Activated T-helper 1 cell treated with anti-CD3 and anti-CD28 coated beads, Interleukin-12 subunit alpha, Interleukin-12 subunit beta, Interleukin-2, Interleukin-4 antibody, amounts not matched to agents 30 ng/mL and 10 ng/mL and 1 ng/mL, durations not matched to agents 14 hours and 24 hours and 36 hours (primary cell): Measurements from ENCODE around the gene C2orf92. TPM values are rescaled to one million over a fixed set of nuclear protein-coding genes. Genes with fewer than 3 reads are reported as not detected.

Experiments
- DNase-seq: peaks from one replicate; pipeline ENCODE4 v3.0.0; 2021; ENCODE audit warnings: low spot score
- H3K27ac Mint-ChIP-seq: one replicate; pipeline ENCODE4 v1.8.0; 2021; ENCODE audit warnings: mild to moderate bottlenecking, mixed read lengths
- H3K27me3 Mint-ChIP-seq: one replicate; pipeline ENCODE4 v1.8.0; 2022; ENCODE audit warnings: mild to moderate bottlenecking, moderate library complexity, mixed read lengths; ENCODE audit not compliant: insufficient read depth
- H3K36me3 Mint-ChIP-seq: one replicate; pipeline ENCODE4 v1.8.0; 2021; ENCODE audit warnings: low read depth, mixed read lengths
- H3K4me1 Mint-ChIP-seq: one replicate; pipeline ENCODE4 v1.8.0; 2021; ENCODE audit warnings: low read depth, mixed read lengths
- H3K4me3 Mint-ChIP-seq: one replicate; pipeline ENCODE4 v1.8.0; 2021; ENCODE audit warnings: mild to moderate bottlenecking, moderate library complexity, mixed read lengths
- H3K9me3 Mint-ChIP-seq: one replicate; pipeline ENCODE4 v1.8.0; 2021; ENCODE audit warnings: mixed read lengths
- intact Hi-C: fragments of 100-400 bp; cut with micrococcal nuclease; formaldehyde crosslinking; loops from one replicate; pipeline ENCODE4 v1.15.1; 2024
- total RNA-seq: library from RNA; stranded (reverse); gene quantifications from 2 replicates; pipeline ENCODE4 v1.2.3, GENCODE V29; 2022

Gene C2orf92
- total RNA-seq, 1 donor from 2014 or later: 17.2 TPM

DNA sequence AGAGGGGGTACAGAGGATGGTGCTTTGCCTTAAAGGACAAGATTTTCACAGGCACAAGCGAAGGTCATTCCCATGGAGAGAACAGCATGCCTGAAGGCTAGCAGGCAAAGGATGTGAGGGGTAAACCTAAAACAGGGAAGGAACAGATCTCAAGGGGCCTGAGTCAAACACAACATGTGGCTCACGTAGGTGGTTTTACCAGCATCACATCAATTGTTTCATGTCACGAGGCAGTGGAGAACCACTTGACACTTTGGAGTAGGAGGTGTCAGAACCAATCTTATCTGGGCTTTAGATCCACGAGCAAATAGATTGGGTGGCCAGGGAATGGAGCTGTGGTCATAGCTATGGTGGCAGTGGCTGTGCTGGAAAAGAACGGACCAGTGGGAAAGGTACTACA, 15.2 kb upstream of the C2orf92 start:
- Mint-ChIP-seq H3K4me3 (no peak overlapping the region), H3K36me3 (peaks cover 50% of the 10 kb centered on the region), H3K27me3 (no peaks in the 10 kb centered on the region), H3K4me1 (peaks cover 24% of the 10 kb centered on the region), H3K9me3 (no peaks in the 10 kb centered on the region), H3K27ac (peak overlapping the region; percentile 81)
- DNase-seq: no peak
- intact Hi-C loops: no loop called here

DNA sequence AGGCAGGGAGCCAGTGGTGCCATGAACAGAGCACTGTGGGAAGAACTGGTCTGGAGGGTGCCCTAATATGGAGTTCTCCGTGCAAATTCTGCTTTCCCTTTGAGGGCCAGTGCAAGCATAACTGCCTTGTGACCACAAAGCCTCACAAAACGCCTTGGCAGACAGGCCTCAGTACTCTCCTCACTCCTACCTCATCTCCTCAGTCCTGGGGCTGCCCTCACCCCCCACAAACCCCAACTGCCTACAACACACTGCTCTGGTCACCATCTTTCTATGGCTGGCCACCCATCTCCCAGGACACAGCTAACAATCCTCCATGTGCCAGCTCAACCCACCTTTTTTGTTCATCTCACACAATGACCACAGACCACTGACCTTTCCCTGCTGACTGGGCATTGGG, 14.7 kb upstream of the C2orf92 start:
- H3K4me3 Mint-ChIP-seq: no peak overlapping the region
- H3K9me3 Mint-ChIP-seq: no peaks in the 10 kb centered on the region
- intact Hi-C loops: no loop called here
- DNase-seq: no peak
- H3K4me1 Mint-ChIP-seq: peaks cover 24% of the 10 kb centered on the region
- no peaks in the 10 kb centered on the region for H3K27me3 Mint-ChIP-seq
- peaks cover 48% of the 10 kb centered on the region for H3K36me3 Mint-ChIP-seq
- H3K27ac Mint-ChIP-seq: peak overlapping the region; percentile 81

DNA sequence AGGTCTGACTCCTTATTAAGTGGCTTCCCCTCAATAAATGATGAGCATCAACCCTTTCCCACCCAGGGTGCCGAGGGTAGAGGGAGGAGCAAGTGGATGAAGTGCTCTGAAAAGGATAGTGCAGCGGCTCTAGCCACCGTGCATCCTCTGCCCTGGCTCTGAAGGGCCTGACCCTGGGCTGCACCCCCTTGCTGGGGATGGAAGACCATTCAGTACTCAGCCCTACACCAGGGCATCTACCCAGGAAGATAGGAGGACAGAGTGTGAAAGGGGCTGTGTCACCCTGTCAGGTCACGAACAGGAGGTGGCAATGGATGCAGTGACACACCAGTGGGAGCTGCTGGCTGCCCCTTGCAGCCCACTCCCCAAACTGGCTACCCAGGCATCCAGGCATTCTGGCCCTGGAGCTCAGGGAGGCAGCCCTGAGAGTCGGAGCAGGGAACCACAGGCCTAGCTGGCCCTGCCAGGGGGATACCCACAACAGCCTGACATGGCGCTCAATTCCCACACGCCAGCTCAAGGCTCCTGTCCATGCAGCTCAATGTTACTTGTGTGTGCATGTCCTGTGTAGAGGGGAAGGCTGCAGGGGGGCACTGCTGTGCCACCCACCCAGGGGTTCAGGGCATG, 13.3 kb upstream of the C2orf92 start:
- Mint-ChIP-seq H3K9me3 (no peaks in the 10 kb centered on the region), H3K4me1 (peaks cover 24% of the 10 kb centered on the region), H3K27ac (no peak overlapping the region), H3K27me3 (no peaks in the 10 kb centered on the region), H3K4me3 (no peak overlapping the region), H3K36me3 (peaks cover 47% of the 10 kb centered on the region)
- intact Hi-C loops: no loop called here
- no peak for DNase-seq

DNA sequence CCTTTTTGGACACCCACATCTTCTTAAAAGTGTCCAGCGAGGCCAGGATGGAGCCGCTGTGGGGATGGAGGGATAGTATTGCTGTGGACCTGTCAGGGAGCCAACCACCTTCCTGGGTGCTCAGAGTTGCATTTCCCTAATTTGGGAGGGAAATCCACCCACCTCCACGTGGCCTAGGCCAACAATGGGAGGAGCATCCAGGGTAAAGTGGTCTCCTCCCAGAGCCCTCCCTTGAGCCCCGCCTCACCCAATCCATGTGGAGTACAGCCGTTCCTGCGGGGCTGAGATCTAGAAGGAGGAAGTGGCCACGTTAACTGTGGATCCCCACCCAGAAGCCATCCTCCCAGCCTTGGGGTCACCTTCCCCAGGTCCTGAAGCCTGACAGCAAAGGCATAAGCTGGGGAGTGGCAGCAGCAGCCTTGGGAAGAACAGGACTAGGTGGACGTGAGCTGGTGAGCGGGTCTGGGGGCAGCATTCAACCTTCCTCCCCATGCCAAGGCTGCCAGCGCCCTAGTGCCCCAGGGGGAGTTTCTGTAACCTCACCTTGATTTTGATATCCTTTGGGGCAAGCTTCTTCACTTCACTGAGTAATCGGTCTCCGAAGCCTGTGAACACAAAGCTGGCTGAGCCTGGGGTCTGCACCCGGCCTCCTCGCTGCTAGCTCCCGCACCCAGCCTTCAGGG, 12.5 kb upstream of the C2orf92 start:
- no peaks in the 10 kb centered on the region for H3K27me3 Mint-ChIP-seq
- intact Hi-C loops: no loop called here
- no peaks in the 10 kb centered on the region for H3K9me3 Mint-ChIP-seq
- peaks cover 32% of the 10 kb centered on the region for H3K4me1 Mint-ChIP-seq
- H3K4me3 Mint-ChIP-seq: no peak overlapping the region
- DNase-seq: no peak
- no peak overlapping the region for H3K27ac Mint-ChIP-seq
- peaks cover 50% of the 10 kb centered on the region for H3K36me3 Mint-ChIP-seq

DNA sequence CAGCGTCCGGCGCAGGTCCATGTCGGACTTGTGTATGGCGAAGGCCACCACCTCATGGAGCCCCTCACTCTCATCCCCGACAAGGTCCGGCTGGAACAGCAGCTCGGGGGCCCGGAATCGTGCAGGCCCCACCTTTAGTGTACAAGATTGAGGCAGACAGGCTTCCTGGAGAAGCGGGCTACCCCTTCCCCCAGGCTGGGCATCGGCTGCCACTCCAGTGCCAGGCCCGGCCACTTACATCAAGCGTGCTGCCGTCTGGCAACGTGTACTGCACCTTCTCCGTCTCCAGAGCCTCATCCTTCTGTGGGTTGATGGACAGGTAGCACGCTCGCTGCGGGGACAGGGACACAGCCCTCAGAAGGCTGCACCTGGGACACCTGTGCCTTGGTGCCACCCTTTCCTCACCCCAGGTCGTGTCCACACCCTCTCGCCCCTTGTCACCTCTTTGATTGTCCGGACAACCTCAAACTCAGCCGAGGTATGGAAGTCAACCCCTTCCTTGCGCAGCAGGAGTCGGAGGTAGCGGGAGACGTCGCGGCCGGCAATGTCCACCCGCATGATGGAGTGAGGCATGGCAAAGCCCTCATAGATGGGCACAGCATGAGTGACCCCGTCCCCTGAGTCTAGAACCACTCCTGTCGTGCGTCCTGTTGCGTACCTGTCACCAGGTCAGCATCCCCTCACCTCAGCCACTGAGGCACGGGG, 11.4 kb upstream of the C2orf92 start:
- intact Hi-C loops: no loop called here
- Mint-ChIP-seq H3K9me3 (no peaks in the 10 kb centered on the region), H3K27ac (no peak overlapping the region), H3K4me1 (peaks cover 43% of the 10 kb centered on the region), H3K36me3 (peaks cover 48% of the 10 kb centered on the region), H3K27me3 (no peaks in the 10 kb centered on the region), H3K4me3 (no peak overlapping the region)
- no peak for DNase-seq

DNA sequence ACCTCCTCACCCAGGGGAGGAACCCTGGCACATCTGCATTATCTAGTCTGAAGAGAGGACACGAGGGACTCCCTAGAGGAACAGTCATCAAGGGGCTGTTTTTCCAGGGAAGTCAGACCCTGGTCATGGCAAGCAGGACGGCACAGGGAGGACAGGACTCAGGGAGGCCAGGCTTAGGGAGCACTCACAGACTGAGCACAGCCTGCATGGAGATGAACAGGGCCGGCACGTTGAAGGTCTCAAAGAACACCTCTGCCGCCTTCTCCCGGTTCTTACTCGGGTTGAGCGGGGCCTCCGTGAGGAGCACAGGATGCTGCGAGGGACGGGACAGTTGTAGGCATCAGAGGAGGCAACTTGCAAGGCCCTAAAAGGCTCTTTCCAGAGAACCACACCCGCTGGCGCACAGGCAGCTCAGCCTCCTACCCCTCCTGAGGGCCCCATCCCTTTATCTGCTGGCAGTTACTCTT, 10.8 kb upstream of the C2orf92 start:
- Mint-ChIP-seq H3K27ac (no peak overlapping the region), H3K36me3 (peaks cover 44% of the 10 kb centered on the region), H3K27me3 (no peaks in the 10 kb centered on the region), H3K9me3 (no peaks in the 10 kb centered on the region), H3K4me1 (peaks cover 39% of the 10 kb centered on the region), H3K4me3 (no peak overlapping the region)
- intact Hi-C loops: no loop called here
- DNase-seq: no peak

DNA sequence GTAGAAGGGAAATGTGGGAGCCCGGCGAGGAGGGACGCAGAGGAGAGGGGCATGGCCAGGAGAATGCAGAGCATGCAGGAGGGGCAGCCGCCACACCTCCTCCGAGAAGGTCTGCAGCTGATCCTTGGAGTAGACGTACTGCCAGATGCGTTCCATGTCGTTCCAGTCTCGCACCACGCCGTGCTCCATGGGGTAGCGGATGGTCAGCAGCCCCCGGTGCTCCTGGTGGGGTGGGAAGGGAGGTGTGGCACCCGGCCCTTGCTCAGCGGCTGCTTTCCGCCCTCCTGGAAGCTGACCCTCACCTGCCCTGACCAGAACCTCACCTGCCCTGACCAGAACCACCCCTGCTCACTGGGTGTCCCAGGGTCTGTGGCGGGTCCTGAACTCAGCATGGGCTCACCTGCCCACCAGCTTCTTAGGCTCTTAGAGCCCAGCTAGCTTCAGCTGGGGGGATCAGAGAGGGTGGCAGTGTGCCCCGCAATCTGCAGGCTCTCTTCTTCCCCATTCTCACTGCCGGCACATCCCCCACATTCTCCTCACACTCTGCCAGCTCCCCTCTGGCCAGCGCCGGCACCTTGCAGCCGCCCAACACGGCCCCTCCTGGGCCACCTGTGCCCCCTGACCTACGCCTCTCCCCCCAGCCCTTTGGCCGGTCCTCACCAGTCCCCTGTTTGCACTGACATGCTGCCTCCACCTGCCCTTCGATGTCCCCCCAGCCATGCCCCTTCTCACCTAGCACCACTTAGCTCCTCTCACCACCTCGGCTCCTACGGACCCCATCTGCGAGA, 10.1 kb upstream of the C2orf92 start:
- Mint-ChIP-seq H3K27me3 (no peaks in the 10 kb centered on the region), H3K4me3 (no peak overlapping the region), H3K27ac (peak overlapping the region; percentile 52), H3K36me3 (peaks cover 36% of the 10 kb centered on the region), H3K9me3 (no peaks in the 10 kb centered on the region), H3K4me1 (peaks cover 32% of the 10 kb centered on the region)
- intact Hi-C loops: loop anchor here (5.0 to 10.0 kb wide), 2 partner anchors 1483 to 1515 kb away; partner anchors contain the start of genes C2orf15 and DUSP2
- DNase-seq: no peak

DNA sequence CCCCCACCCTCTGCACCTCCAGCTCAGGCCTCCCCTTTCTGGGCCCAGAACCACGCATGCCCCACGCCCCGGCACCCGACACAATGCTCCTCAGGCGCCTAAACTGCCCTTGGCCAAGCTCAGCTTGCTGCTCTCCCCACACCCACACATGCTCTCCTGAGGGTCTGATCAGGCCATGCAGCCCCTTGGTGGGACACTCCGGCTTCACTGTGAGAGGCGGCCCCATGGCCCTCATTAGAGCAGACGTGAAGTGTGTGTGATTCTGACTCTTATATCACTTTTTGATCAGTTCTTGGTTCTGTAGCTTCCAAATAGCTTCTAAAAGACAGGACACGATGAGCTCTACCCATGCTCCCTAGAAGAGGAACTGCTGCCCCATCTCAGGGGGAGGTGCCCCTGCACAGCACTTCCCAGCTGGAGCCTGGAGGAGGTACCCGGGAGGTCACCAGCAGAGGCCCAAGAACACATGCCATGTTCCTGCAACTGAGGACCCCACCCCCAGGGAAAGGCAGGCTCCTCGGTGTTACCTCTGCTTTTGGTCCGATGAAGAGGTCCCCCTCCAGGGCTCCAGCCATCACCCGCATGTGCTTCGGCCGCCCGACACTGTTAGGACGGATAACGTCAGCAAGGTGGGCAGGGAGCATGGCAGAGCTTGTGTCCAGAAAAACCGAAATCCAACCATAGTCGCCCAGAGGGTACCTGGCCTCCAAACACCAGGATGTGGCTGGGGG, 9.3 kb upstream of the C2orf92 start:
- no peaks in the 10 kb centered on the region for H3K9me3 Mint-ChIP-seq
- intact Hi-C loops: loop anchor here (5.0 to 10.0 kb wide), 2 partner anchors 1482 to 1515 kb away; partner anchors contain the start of genes C2orf15 and DUSP2

DNA sequence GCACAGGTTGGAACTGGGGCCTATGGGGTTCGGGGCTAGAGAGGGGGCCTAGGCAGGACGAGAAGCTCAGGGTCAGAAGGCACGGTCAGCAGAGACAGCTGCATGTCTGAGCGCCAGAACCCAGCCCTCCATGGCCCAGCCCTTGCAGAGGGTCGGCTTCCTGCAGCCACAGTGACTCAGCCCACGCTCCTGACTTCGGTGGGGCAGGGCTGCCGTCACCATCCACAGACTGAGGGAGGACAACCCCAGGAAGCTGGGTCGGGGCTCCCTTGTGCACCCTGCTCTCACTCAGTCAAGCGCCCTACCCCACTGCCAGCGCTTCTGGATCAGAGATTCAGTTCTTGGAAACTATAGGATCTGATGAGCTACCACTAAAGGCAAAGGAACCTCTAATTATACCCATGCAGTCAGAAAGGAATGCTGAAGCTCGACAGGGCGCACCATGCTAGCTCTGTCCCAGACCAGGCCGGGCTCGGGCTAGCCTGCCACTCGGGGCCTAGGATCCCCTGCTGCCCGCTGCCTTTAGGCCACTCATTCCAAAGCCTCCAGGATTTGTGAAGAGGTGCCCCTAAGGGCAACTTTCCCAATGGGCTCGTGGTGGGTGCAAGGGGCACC, 8.6 kb upstream of the C2orf92 start:
- intact Hi-C loops: loop anchor here (5.0 to 10.0 kb wide), 2 partner anchors 1481 to 1516 kb away; partner anchors contain the start of genes C2orf15 and DUSP2
- Mint-ChIP-seq H3K9me3 (no peaks in the 10 kb centered on the region), H3K4me1 (peaks cover 29% of the 10 kb centered on the region), H3K36me3 (peaks cover 28% of the 10 kb centered on the region), H3K27me3 (no peaks in the 10 kb centered on the region), H3K4me3 (peak overlapping the region; percentile 39), H3K27ac (peak overlapping the region; percentile 96)
- DNase-seq: no peak

More for the DNA sequence above, 9.3 kb upstream of the C2orf92 start:
- Mint-ChIP-seq H3K4me1 (peaks cover 32% of the 10 kb centered on the region), H3K27me3 (no peaks in the 10 kb centered on the region), H3K4me3 (no peak overlapping the region), H3K27ac (peak overlapping the region; percentile 52), H3K36me3 (peaks cover 31% of the 10 kb centered on the region)
- no peak for DNase-seq

DNA sequence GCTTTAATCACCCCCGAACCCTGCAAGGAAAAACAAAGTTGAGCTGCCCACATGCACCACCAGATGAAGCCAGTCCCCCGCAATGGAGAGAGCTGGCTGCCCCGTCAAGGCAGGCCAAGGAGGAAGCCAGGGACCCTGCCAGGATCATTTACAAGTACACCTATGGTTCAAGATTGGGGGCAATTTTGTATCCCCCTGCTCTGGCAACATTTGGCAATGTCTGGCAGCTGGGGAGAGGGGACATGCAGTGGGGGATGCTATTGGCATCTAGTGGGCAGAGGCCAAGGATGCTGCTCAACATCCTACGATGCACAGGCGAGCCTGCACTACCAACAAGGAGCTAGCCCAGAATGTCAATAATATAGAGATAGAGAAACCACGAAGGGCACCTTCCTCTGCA, 7.6 kb upstream of the C2orf92 start:
- peak overlapping the region; percentile 96 for H3K27ac Mint-ChIP-seq
- H3K4me1 Mint-ChIP-seq: peaks cover 32% of the 10 kb centered on the region
- peak overlapping the region; percentile 94 for H3K4me3 Mint-ChIP-seq
- intact Hi-C loops: loop anchor here (1.0 to 10.0 kb wide), 6 partner anchors 51 to 1675 kb away; partner anchors contain the start of genes C2orf15, DUSP2, EIF5B and TXNDC9
- H3K27me3 Mint-ChIP-seq: no peaks in the 10 kb centered on the region
- peaks cover 26% of the 10 kb centered on the region for H3K36me3 Mint-ChIP-seq
- no peak for DNase-seq
- H3K9me3 Mint-ChIP-seq: no peaks in the 10 kb centered on the region

DNA sequence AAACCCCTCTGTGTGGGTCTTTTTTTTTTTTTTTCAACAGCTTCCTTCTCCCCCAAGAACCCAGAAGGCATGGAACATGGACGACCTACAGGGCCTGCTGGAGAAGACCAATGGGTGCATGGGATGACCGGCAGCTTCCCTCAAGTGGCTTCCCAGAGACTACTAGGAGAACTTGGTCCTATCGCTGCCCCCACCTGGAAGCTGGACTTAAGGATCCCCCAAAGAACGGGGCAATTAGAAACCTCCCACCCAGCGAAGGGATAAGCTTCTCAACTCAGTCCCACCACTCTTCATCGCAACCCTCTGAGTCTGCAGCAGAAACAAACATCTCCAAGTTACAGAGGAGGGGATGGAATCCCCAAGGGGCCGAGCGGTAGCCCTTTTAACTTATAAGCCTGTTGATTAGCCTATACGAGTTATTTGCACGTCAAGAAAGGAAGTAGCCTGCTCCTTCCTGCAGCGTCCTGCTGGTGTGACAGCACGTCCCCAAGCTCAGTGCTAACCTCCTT, 7.1 kb upstream of the C2orf92 start:
- peaks cover 34% of the 10 kb centered on the region for H3K4me1 Mint-ChIP-seq
- no peak for DNase-seq
- H3K36me3 Mint-ChIP-seq: peaks cover 22% of the 10 kb centered on the region
- intact Hi-C loops: loop anchor here (1.0 to 10.0 kb wide), 6 partner anchors 51 to 1674 kb away; partner anchors contain the start of genes C2orf15, DUSP2, EIF5B and TXNDC9
- H3K27ac Mint-ChIP-seq: peak overlapping the region; percentile 96
- no peaks in the 10 kb centered on the region for H3K9me3 Mint-ChIP-seq
- no peaks in the 10 kb centered on the region for H3K27me3 Mint-ChIP-seq
- peak overlapping the region; percentile 94 for H3K4me3 Mint-ChIP-seq
